Stimulated activated CD4-positive, alpha-beta T cell treated with anti-CD3 and anti-CD28 coated beads, Interleukin-2, amount 100 ng/mL, for 4 hours (primary cell): Measurements from ENCODE around the gene PYGO2.

Source experiments
- DNase-seq: peaks from one replicate; pipeline ENCODE4 v3.0.0-alpha.2; 2020; ENCODE audit warnings: low read depth

The PYGO2 gene

DNA sequence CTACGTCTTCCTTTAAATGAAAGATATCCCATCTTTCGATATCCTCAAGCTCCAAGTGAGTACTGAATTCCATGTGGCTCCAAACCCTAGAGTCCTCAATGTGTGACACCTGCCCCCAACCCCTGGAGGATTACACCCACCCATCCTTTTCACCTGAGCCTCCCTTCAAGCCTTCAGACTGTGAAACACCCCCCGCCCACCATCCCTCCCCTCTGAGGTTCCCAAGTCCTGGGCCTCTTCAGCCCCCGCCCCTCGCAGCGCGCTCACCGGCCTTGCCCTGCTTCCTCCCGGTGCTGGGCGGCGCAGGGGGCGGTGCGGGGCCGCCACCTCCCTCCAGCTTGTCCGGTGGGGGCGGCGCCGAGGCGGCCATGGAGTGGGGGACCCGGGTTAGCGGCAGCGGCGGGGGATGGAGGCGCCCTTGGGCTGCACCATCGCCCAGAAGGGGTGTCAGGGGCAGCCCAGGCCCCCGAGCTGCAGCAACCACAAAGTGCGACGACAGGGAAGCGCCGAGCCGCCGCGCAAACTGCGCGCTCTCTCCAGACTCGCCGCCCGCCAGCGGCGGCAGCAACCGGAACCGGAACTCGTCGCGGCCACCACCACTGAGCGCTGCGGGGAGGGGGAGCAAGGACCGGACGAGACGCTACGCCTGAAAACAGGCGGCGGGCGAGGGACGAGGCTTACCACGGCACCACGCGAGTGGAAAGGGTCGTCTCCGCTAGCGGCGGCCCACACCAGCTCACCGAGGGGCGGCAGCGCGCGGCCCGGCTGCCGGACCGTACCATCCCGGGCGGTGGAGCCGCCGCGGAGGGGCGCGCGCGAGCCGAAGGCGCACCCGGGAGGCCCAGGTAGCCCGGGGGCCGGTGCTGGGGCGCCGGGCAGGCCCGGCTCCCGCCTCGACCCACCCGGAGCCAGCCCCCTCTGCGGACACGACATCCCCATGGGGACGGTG lies at the start of gene PYGO2:
TSS of gene PYGO2 (minus strand) at position 576 of the 949 bp plus-strand sequence. CDS start at position 370, 206 bp downstream.
- DNase-seq = peak; percentile 70

- DNase-seq = no peak
These were observed 49.4 kb upstream of the PYGO2 start for GRCh38 chr1:155011004-155011416.

DNA sequence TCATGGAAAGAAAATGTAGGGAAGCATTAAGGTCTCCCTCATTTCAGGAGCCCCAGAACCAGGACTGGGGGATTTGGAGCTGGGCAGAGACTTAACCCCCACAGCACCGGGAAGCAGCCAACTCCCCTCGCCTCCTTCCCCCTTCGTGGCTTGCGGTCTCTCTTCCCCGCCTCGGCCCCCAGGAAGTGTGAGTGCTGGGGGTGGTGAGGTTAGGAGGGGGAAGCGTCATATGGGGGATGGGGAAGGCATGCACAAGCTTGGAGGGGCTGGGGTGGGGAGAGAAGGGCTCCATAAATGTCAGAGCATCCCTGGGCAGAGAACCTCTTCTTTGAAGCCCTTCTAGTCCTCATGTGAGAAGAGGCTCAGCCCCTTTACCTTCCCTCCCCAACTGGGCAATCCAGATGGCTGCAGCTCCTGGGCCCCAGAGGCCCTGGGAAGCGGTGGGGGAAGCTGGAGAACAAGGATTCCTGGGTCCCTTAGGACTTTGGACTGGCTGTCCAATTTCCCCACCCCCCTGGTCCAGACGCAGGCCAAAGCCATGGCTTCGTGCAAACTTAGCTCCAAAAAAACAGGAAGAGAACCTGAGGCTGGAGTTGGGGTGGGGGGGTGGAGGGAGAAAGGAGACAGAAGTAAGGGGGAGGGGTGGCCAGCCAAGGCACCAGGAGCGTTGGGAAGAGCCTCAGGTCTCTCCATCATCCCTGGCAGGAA lies 48.8 kb upstream of the PYGO2 start:
- DNase-seq = no peak

DNA sequence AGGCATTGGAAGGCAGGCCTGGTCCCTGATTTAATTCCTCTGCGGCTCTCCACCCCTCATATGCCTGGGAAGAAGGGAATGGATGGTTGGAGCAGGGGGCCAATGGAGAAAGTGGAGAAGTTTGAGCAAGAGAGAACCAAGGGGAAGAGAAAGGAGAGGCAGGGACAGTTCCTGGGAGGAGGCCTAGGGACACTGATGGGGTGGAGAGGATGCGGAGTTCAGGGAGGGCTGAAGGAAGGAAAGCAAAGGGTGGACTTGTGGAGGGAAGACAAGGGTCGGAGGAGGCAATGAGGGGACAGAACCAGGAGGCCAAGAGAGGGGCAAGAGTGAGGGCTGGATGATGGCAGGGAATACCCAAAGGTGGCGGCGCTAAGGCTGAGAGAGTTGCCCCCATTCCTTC lies 48.2 kb upstream of the PYGO2 start:
- no peak for DNase-seq

GRCh38 chr1:155009221-155009711 lies 47.7 kb upstream of the PYGO2 start:
- no peak for DNase-seq

GRCh38 chr1:155008015-155008941 lies 46.7 kb upstream of the PYGO2 start:
- DNase-seq = peak; percentile 67

- DNase-seq = no peak
These were observed 45.8 kb upstream of the PYGO2 start for GRCh38 chr1:155007251-155007828.

GRCh38 chr1:155006601-155007101 lies 45.1 kb upstream of the PYGO2 start:
- no peak for DNase-seq

DNA sequence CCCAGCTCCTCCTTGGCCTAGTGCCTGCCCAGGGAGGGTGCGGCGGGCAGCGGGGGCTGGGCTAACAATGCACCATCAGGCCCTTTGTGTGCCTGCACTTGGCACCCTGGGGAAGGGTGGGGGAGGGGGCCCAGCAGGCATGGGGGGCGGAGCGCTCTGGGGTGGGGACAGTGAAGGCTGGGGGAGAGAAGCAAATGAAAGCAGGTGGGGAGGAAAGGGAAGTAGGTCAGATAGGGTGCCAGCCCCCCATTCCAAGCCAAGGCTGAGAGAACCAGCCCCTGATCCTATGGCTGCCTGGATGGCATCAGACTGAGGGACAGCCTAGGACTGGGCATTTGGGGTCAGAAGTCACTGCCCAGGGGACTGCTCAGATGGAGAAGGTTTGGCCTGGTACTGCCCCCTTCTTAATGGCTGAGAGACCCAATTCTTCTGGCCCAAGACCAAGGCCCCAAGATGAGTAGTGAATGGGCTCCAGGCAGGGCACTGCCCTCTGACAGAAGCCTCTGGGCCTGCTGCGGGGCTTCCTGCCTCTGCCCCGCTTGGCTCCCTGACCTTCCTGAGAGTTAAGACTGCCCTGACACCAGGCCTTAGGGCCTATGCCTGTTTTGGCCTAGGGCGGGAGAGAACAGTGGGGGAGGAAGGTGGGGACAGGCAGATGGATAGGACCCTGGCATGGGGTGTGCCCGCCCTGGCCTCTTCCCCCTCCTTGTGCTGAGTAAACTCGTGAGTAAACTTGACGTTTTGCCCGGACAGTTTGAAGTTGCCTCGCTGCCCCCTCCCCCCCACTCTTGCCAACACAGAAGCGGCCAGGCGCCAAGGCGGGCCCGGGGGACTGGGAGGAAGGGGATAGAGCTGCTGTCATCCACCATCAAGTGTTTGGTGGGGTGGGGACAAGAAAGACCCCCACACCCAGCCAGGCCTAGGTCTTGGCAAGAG lies 43.8 kb upstream of the PYGO2 start:
- no peak for DNase-seq

- DNase-seq = no peak
These were observed 42.9 kb upstream of the PYGO2 start for GRCh38 chr1:155004352-155005075.

- no peak for DNase-seq
These were observed 42.3 kb upstream of the PYGO2 start for GRCh38 chr1:155003766-155004351.

DNA sequence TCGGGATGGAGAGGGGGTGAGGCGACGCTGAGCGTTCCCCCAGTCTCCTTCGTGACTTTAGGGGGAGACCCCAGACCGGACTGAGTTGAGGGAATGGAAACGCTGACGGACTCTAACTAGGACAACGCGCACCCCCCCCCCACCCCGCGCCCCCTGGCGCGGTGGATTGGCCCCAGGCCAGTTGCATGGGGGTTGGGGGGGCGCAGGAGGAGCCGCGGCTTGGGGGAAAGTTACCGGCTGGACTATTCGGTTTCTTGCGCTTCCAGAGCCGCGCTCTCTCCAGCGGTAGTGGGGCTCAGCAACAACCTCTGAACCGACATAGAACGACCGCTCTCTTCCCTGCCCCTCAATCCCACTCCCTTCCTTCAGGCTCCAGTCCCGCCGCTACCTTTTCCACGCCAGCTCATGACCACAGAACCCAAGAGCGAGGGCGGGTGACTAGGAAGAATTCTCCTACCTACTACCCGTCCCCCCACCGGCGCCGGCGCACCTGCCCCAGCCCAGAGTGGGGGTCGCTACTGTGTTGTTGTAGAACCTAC lies 41.7 kb upstream of the PYGO2 start:
- no peak for DNase-seq

GRCh38 chr1:155002464-155003226 lies 41.1 kb upstream of the PYGO2 start, which contains the start of gene ZBTB7B:
Gene ZBTB7B (plus strand): TSS chr1:155002802. CDS start chr1:155014661, 11,859 bp downstream.
- no peak for DNase-seq

GRCh38 chr1:155001675-155002463 lies 40.3 kb upstream of the PYGO2 start:
- peak; percentile 97 for DNase-seq

DNA sequence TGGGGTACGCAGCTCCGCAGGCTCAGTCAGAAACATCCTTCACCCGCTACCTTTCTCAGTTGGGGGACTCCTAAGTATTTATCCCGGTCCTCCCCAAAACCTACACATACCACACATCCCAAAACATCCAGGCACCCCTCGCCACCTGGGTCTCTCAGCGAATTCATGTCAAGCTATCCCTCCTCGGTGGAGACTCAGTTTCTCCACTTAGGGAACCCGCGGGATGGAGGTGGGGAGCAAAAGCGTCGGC lies 39.8 kb upstream of the PYGO2 start:
- DNase-seq = no peak

DNA sequence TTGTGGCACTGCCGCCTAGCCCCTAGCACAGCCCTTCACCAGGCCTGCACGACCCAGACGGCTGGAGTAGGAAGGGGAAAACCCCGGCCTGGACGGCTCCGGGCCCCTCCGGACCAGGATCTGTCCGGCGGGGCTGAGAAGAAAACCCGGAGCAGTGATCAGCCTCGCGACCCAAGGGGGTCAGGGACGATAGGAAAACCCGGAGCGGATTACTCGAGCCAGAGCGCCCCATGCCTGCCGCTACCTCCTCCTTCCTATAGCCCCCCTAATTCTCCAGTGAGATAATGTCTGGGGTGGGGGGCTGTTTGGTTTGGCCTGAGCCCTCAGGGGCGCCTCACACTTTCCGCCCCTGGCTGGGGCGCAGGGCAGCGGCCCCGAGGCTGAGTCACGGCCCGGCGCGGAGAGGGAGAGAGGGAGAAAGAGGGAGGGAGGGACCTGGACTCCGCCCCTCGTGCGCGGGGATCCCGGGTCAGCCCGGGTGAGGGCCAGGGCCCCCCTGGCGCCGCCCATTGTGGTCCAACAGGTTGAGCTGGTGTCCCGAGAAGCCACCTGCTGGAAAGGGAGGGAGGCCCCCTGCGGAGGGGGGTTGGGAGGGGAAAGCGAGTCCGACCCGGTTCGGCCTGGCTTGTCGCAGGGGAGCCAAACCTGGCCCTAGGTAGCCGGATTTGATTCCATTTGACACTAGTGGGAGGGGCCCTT lies 39.3 kb upstream of the PYGO2 start:
- peak; percentile 62 for DNase-seq

- DNase-seq = no peak
These were observed 38.8 kb upstream of the PYGO2 start for GRCh38 chr1:155000411-155000725.
